Left ventricle myocardium inferior (tissue), 1 donor: ENCODE measurements around the gene RERE. TPM values are rescaled to one million over a fixed set of nuclear protein-coding genes. Genes with fewer than 3 reads are reported as not detected.
"Not testable (repeated sequence)": the region's sequence is repeated elsewhere in the genome, so short reads cannot be mapped to it uniquely, and the experiment has no call there.

Source experiments
- DNase-seq: peaks from one replicate; pipeline ENCODE4 v3.0.0-alpha.2; 2020
- H3K27ac ChIP-seq: fragments of 200-600 bp; replicated peaks from 2 replicates; pipeline ENCODE4 v1.8.0; 2021
- H3K27me3 ChIP-seq: fragments of 200-600 bp; 2 replicates; pipeline ENCODE4 v1.8.0; 2021; ENCODE audit warnings: low read depth
- H3K36me3 ChIP-seq: fragments of 200-600 bp; 2 replicates; pipeline ENCODE4 v1.8.0; 2021
- H3K4me1 ChIP-seq: fragments of 200-600 bp; 2 replicates; pipeline ENCODE4 v1.8.0; 2021
- H3K4me3 ChIP-seq: fragments of 200-600 bp; 2 replicates; pipeline ENCODE4 v1.8.0; 2021; ENCODE audit warnings: mild to moderate bottlenecking, moderate library complexity
- H3K9me3 ChIP-seq: fragments of 200-600 bp; replicated peaks from 2 replicates; pipeline ENCODE4 v1.8.0; 2021
- intact Hi-C: fragments of 100-400 bp; cut with micrococcal nuclease; formaldehyde crosslinking; loops from one replicate; pipeline ENCODE4 v1.11.0; 2022
- total RNA-seq: library from RNA; stranded (reverse); fragmentation: NEBNext Ultra II Directional; extraction: Animal tissue kit (Norgen Biotek cat#: 25700); gene quantifications from one replicate; pipeline ENCODE4 v1.2.1, GENCODE V29; 2021
- TF ChIP-seq, protein P1 (sequence below): fragments of 200-600 bp; IDR thresholded peaks from 2 replicates; pipeline ENCODE4 v1.8.0; 2021; ENCODE audit warnings: antibody characterized with exemption, mild to moderate bottlenecking, borderline replicate concordance
- donor health status: DM: no; HTN: yes; CAD: no; lungs with severe emphysema.

Gene RERE
- total RNA-seq, 1 donor from 2014 or later, result 141 TPM

DNA sequence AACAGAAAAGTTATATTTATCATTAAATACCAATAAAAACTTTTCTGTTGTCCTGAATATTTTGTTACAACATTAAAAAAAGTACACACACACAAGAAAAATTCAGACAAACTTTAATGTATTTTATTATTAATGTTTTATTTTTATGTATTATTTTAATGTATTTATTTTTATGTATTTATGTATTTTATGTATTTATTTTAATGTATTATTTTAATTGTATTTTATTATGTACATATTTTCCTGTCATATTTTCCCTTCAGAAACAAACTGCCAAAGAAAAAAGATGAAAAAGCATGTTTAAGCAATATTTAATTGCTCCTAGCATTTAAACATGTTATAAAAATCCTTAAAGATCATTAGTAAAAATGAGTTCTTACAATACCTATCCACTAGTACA, 222.1 kb downstream of the RERE start:
- Histone ChIP-seq H3K4me3 (no peak overlapping the region), H3K36me3 (no peaks in the 10 kb centered on the region), H3K4me1 (peaks cover 60% of the 10 kb centered on the region), H3K9me3 (no peaks in the 10 kb centered on the region), H3K27me3 (no peaks in the 10 kb centered on the region), H3K27ac (no peak overlapping the region)
- TF ChIP-seq, protein P1, sequence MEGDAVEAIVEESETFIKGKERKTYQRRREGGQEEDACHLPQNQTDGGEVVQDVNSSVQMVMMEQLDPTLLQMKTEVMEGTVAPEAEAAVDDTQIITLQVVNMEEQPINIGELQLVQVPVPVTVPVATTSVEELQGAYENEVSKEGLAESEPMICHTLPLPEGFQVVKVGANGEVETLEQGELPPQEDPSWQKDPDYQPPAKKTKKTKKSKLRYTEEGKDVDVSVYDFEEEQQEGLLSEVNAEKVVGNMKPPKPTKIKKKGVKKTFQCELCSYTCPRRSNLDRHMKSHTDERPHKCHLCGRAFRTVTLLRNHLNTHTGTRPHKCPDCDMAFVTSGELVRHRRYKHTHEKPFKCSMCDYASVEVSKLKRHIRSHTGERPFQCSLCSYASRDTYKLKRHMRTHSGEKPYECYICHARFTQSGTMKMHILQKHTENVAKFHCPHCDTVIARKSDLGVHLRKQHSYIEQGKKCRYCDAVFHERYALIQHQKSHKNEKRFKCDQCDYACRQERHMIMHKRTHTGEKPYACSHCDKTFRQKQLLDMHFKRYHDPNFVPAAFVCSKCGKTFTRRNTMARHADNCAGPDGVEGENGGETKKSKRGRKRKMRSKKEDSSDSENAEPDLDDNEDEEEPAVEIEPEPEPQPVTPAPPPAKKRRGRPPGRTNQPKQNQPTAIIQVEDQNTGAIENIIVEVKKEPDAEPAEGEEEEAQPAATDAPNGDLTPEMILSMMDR, result no peak
- intact Hi-C loops, result no loop called here
- DNase-seq, result no peak

DNA sequence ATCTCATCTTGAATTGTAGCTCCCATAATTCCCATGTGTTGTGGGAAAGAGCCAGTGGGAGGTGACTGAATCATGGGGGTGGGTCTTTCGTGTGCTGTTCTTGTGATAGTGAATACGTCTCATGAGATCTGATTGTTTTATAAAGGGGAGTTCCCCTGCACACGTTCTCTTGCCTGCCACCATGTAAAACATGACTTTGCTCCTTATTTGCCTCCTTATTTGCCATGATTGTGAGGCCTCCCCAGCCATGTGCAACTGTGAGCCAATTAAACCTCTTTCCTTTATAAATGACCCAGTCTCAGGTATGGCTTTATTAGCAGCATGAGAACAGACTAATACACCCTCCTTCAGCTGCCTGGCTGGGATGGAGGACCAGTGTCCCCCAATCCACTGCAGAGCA, 224.1 kb downstream of the RERE start:
- H3K9me3 ChIP-seq, intact Hi-C loops, H3K36me3 ChIP-seq, H3K27ac ChIP-seq, H3K27me3 ChIP-seq, DNase-seq, H3K4me3 ChIP-seq: not testable (repeated sequence)
- peaks cover 44% of the 10 kb centered on the region for H3K4me1 ChIP-seq

DNA sequence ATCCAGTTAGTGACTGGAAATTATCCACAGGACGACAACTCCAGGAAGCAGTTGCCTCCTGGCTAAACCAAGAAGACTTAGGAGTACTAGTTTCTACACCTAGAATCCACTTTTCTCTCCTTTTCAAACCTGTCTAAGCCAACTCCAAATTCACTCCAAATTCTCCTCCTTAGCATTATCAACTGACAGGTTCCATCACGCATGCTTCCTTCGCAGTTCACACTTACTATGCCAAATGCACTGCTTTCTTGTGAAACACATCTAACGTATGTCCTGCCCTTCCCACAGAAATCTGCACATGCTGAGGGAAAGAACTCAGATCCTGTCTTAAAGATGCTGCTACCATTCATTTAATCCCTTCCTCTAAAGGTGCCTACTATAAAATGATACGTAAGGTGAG, 225.9 kb downstream of the RERE start:
- Histone ChIP-seq H3K9me3 (no peaks in the 10 kb centered on the region), H3K4me3 (no peak overlapping the region), H3K27ac (no peak overlapping the region), H3K27me3 (no peaks in the 10 kb centered on the region), H3K4me1 (peaks cover 27% of the 10 kb centered on the region), H3K36me3 (no peaks in the 10 kb centered on the region)
- TF ChIP-seq, protein P1, result no peak
- DNase-seq, result no peak
- intact Hi-C loops, result no loop called here

DNA sequence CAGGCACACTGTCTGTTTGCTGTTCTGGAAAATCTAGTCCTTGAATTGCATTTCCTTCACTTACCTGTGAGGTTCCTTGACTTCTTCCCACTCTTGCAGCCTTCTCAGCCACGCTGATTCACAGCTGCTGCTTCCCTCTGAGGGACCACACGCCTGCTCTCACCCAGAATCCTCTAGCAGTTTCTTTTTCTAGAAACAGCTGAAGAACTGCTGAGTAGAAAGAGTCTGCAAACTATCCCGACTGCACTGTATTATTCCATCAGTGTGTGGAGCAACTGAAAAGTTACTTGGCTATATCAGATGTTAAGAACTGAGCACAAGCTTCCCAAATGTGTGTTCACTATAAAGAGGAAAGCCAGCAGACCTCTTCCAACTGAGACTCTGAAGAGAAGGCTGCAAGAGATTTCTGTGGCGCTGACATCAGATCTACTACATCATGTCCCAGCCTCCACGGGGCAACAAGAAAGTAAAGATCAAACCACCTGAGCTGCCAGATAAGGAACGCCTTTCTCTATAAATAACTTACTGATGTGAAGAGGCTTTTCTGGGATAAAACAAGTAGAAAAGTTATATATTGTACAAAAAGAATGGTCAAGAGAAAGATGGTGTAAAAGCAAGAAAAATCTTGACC, 226.6 kb downstream of the RERE start:
- Histone ChIP-seq H3K36me3 (no peaks in the 10 kb centered on the region), H3K9me3 (no peaks in the 10 kb centered on the region), H3K27ac (peak overlapping the region; percentile 36), H3K27me3 (no peaks in the 10 kb centered on the region), H3K4me1 (peaks cover 21% of the 10 kb centered on the region), H3K4me3 (no peak overlapping the region)
- intact Hi-C loops, result no loop called here
- no peak for DNase-seq
- TF ChIP-seq, protein P1, result no peak

DNA sequence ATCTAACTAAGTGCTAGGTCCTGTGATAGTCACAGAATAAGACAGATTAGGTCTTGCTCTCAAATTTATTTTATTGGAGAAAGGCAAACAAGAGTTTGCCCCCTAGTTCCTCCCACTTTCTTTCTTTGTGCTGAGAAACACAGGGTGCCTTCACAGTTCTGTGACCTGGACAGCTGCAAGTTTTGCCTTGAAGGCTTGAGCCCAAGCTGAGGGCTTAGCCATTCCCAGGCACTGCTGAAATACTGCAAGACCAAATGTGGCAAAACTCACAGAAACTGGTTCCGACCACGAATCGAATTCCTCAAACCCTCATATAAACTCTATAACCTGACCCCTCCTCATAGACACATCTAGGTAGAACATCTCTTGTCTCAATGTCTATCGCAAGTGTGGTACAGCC, 227.9 kb downstream of the RERE start:
- no peaks in the 10 kb centered on the region for H3K36me3 ChIP-seq
- peaks cover 17% of the 10 kb centered on the region for H3K4me1 ChIP-seq
- H3K27me3 ChIP-seq, result no peaks in the 10 kb centered on the region
- TF ChIP-seq, protein P1, result no peak
- no peak for DNase-seq
- no peak overlapping the region for H3K4me3 ChIP-seq
- H3K9me3 ChIP-seq, result no peaks in the 10 kb centered on the region
- no peak overlapping the region for H3K27ac ChIP-seq
- intact Hi-C loops, result no loop called here

DNA sequence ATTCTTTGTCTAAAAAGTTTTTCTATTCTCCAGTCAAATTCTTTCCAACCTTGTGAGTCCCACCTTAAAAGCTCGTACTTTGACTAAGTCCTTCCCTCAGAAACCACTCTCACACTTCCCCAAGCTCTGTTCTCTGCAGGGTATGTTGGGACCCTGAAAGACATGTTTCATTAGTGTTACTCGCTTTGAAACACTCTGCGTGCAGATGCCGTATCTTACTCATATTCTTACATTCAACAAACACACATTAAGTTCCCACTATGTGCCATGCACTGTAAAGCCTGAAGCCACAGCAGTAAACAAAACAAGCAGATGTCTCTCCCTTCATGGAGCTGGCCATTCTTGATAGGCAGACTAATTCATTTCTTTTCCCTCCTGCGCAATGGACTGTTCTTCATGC, 229.7 kb downstream of the RERE start:
- peaks cover 17% of the 10 kb centered on the region for H3K4me1 ChIP-seq
- H3K4me3 ChIP-seq, result no peak overlapping the region
- no peaks in the 10 kb centered on the region for H3K27me3 ChIP-seq
- TF ChIP-seq, protein P1, result no peak
- H3K27ac ChIP-seq, result no peak overlapping the region
- H3K9me3 ChIP-seq, result no peaks in the 10 kb centered on the region
- H3K36me3 ChIP-seq, result no peaks in the 10 kb centered on the region
- intact Hi-C loops, result no loop called here
- no peak for DNase-seq
